NCI-H2196 (cell line): ENCODE measurements around the gene OSBPL5.

Source experiments
- DNase-seq: peaks from one replicate; lab custom pipeline; 2025; ENCODE audit not compliant: unreplicated experiment; lab: John Stamatoyannopoulos, UW

The OSBPL5 gene

DNA sequence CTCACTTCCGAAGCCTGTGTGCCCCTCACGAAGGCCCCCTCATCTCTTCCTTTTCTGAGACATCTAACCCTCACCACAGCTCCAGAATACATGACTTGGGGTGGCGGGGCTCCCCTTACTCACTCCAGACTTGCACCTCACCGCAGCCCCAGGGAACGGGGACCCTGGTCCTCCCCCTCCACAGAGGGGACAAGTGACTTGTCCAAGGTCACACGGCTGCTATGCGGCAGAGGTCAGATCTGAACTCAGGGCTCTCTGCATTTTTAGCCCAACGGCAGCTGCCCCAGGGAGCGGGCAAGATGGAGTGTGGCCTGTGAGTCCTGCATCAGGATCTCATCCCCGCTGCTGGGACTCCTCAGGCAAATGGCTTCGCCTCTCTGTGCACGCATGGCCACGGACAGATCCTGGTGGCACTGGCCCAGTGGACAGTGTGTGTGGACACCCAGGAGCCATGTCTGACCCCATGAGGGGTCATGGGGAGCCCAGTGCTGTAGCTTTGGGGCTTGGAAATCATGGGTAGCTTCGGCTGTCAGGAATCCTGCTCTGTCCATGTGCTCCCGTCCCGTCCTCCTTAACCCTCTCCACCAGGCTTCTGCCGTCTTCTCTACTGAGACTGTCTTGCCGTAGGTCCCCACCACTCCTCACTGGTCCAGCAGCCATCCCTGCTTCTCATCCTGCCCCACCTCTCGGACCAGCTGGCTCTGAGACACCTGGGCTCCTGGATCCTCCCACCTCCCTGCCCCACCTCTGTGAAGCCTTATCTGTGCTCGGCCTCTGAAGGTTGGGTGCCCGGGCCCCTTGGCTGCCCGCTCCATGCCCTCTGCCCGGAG is 59.9 kb downstream of the OSBPL5 start:
- no peak for DNase-seq

DNA sequence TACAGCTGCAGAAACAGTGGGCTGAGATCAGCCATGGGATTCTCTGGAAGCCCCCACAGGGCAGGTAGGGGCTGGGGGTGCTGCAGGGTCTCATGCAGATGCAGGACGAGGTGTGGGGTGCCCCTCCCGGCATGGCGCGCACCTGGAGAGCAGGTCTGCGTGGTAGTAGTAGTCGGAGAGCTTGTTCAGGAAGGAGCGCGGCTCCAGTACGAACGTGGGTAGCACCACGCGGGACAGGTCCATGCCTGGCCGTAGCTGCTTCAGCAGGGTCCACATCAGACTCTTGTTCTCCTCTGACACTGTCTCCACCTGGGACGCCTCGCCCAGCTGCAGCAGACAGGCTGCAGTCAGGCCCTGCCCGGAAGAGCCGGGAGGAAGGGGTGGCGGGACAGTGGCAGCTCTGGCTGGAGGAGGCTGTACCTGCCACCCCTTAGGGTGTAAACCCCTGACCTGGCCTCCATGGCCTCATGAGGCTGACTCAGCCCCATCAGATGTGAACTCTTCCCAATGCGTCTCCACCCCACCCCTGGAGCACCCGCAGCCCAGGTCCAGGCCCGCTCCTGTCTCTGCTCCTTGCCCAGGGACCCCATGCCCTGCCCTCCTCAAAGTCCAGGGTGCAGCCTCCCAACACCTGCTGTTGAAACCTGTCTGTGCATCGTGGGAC is 60.9 kb downstream of the OSBPL5 start:
- no peak for DNase-seq

DNA sequence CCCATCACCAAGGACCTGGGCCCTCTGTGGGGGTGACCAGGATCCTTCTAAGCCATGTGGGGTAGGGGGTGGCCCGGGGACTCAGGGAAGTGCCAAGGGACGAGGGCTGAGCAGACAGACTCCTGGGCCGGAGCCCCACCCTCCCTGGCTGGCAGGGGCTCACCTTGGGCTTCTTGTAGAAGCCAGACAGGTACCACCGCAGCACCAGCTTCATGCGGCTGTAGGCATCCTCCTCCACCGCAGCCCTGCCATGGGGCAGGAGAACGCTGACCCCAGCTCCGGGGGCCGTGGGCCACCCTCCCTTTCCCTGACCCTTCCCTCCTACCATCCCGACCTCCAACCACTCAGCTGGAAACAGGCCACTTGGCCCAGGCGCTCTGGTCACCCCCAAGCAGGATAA is 62.0 kb downstream of the OSBPL5 start:
- DNase-seq, result no peak

DNA sequence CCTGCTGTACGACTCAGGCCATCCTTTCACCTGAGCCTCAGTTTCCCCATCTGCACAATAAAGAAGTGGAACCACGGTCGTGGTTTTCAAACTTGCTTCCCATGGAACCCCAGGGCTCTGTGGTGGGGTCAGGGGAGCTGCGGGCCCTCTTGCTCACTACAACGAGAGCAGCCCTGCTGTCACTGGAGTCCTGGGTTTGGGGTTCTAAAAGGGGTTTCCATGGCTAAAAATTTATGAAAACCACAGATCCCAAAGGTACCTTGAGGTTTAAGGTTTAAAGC is 62.5 kb downstream of the OSBPL5 start:
- no peak for DNase-seq

DNA sequence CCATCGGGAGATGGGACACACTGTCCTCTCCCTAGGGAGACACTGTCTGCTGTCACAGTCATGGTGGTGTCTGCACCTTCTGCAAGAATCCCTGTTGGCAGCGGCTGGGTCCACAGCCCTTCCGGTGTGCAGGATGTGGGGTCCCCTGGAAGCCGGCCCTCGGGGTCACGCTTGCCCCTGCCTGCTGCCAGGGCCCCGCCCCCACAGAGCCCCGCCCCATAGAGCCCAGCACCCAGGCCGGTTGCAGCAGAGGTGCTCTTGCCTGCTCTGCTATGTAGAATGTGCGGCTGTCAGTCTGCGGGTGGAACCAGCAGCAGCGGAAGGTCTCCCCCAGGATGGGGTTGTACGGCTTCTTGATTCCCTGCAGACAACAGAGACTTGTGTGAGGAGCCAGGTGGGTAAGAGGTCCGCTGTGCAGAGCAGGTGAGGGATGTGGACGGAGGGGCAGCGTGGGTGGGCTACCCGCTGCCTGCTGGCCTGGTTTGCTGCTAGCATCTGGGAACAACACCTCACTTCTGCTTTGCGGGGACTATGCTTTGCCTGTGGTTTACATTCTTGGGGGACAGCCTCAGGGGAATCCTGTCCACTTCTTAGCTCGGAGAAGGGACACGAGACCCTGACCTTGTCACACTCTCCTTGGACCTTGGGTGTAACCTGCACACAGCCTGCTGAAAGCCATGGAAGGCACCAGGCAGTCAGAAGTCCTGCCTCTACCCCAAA is 63.0 kb downstream of the OSBPL5 start:
- DNase-seq, result no peak

DNA sequence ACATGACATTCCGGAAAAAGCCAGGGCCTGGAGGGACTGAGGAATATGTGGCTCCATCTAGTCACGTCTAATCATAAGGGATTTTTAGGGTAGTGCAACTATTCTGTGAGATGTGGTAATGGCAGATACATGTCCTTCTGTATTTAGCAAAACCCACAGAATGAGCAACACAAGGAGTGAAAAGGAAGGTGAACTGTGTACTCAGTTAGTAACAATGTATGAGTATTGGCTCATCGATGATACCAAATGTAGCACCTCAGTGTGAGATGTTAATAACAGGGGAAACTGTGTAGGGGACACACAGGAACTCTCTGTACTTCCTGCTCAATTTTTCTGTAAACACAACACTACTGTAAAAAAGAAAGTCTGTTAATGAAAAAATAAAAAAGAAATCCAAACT is 65.9 kb downstream of the OSBPL5 start:
- no peak for DNase-seq

DNA sequence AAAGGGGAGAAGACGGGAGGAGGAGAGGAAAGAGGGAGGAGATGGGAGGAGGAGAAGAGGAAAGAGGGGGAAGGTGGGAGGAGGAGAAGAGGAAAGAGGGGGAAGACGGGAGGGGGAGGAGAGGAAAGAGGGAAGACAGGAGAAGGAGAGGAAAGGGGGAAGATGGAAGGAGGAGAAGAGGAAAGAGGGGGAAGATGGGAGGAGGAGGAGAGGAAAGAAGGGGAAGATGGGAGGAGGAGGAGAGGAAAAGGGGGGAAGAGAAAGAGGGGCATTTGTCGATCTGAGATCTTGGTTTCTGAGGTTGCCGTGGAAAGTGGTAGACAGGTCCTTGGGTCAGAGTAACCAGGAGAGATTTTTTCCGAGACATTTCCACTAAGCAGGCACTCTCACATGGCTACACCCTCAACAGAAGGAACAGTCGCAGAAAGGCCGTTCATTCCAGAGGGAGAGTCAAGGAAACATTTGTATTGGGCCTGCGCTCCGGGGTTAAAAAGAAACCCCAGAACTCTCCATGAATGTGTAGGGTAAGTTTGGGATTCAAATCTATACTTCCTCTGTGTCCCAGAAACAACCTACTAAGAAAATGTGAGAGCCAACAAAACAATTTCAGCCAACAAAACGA is 68.1 kb downstream of the OSBPL5 start:
- no peak for DNase-seq

DNA sequence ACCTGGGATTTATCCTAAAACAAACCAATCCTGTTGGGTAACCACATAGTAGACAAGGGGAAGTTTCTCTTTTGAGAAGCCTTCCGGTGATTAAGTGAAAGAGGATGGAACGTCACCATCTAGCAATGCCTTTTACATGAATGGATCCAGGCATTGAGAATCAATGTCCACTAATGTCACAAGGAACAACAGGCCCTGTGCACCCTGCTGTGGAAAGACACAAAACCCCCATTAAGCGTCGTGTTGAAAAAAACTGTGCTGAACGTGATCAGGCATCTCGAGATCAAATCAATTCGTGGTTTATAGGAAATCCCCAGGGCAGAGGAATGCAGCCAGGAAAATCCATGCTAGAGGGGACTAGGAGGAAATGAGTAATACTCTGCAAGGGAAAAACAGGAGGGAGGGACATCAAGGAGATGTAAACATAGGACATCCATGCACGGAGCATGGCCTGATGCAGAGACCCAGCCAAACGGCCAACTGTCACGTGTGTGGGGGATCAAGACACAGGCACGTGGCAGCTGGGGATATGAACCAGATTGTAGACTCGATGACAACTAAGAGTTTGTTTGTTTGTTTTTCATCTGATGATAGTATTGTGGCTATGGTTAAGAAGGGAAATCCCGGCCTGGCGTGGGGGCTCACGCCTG is 69.3 kb downstream of the OSBPL5 start:
- no peak for DNase-seq

DNA sequence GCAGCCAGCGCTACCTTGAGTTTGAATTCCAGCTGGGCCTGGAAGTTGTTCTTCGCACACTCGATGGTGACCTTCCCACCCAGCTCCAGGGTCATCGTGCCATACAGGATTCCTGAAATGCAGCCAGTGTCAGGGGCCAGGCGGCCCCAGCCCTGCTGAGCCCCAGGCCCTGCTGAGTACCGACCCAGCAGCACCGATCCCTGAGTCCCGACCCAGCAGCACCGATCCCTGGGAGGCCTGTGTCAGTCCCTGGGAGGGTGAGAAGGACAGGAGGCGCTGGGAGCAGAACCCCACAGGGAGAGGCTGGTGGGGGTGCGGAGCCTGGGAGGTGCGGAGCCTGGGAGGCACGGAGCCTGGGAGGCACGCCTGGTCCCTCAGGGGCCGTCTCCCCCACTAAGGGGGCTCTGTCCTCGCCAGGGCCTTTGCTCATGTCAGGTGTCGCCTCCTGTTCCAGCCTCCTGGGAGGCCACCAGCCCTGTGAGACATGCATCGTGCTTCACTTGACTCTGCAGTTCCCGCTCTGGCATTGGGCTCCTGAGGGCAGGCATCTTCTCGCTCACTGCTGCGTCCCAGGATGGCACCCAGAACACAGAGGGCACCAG is 70.8 kb downstream of the OSBPL5 start:
- no peak for DNase-seq

DNA sequence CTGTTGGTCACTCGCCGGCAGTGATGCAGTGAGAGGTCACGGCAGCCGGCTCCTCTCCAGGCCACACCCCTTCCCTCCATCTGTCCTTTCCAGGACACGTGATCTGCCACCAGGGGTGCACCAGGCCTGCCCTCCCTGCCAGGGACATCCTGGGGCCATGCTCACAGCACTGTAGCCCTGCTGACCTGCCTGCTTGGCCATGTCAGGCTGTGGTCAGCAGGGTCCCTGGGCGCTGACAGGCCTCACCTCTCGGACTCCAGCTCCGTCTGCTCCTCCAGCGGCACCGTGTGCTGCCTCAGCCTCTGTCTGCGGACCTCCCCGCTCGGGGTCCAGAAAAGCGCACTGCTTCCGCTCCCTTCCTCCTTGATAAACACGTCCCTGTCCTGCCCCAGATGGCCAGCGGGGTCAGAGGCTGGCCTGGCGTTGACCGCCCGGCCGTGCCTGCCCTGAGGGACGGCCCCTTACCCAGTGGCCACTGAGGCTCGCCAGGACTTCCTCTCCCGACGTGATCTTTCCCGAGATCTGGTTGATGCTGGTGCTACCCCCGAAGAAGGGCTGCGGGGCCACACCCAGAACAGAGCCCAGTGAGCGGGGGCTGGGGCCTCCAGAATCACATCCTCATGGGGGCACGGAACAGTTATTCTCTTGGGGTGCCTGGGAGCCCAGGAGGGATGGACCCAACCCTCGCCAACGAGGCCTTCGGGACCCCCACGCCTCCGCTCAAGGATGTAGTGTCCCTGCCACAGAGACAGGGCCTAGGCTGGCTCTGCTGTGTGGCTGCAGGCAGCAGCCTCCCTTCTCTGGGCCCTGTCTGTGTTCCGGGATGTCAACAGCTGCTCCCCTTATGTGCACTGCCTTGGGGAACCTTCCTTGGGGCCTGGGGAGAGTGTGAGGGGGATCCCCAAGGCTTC is 71.6 kb downstream of the OSBPL5 start:
- peak; percentile 34 for DNase-seq

DNA sequence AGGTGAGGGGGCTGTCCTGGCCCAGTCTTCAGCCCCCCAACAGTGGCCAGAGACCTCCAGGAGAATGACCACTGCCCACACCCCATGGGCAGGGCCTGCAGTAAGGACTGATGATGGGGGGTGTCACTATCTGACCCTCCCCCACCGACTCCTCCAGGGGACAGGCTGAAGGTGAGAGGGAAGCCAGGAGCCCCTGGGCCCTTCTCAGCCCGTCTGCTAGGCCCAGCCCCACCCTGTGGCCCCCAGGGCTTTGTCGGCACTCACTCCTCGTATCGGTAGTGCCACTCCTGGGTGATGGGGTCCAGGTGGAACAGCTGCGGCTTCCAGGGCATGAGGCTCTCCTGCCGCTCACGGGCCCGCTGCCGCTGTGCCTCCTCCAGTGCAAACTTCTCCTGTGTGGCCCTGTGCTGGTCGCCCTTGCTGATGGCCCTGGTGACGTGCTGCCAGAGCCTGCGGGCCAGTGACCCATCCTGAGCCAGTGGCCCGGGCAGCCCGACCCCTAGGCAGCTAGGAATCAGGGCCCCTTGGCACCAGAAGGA is 72.4 kb downstream of the OSBPL5 start:
- DNase-seq, result no peak

DNA sequence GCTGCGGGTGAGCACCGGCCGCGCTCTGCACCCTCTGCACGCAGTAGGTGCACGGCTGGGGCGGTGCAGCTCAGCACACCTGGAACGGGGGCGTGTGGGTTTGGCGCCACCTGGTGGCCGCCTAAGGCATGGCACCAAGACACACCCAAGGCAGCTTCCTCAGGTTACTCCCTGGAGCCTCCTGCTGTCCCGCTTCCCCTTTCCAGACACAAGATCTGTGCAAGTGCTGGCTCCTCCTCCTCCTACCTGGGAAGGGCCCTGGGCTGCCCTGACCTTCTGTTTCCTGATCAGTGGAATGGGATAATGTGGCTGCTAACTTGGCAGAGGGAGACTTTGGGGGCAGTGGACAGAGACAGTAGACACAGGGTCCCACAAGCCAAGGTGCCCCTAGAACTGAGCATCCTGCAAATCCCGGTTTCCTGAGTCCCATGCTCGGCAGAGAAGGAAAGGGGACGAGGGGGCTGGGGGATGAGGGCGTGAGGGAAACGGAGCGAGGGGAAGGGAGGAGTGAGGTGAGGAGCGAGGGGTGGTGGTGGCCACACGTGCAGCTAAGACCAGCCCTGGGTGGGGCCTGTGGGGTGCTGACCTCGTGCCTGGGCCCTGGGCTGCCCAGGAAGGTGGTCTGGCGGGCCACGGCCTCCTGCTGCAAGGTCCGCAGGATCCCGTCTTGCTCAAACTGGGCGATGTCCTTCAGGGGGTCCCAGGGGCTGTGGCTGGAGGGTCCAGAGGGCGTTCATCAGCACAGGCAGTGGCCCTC is 73.1 kb downstream of the OSBPL5 start:
- peak; percentile 80 for DNase-seq

DNA sequence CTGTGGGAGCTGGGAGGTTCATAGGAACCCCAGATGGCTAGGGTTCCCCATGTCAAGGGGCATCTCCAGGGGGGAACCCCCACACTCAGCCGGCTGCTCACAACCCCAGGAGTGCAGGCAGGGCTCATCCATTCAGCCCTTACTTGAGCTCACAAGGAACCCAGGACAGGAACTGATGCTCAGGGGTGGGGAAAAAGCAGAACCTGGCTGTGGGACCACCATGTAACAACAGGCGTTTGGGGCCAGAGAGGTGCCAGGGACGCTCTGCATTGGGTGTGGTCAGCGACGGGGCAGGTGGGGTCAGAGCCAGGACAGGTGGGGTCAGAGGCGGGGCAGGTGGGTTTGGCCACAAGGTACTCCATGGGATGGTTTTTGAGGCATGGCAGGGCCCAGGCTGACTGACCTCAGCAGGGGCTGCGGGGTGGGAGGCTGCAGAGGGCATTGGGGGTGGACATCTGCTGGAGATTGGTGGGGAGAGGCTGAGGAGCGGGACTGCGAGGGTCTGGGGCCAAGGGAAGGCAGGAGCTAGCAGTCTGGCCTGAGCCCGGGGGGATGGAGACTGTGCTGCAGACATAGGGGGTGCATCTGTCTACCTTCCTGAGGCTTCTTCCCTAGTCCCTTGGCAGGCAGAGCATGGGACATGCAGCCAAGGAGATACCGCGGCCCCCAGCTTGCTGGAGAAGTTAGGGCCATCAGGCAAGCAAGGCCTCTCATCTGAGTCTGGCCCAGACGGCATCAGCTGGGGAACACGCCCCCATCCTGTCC is 73.8 kb downstream of the OSBPL5 start:
- DNase-seq, result no peak

DNA sequence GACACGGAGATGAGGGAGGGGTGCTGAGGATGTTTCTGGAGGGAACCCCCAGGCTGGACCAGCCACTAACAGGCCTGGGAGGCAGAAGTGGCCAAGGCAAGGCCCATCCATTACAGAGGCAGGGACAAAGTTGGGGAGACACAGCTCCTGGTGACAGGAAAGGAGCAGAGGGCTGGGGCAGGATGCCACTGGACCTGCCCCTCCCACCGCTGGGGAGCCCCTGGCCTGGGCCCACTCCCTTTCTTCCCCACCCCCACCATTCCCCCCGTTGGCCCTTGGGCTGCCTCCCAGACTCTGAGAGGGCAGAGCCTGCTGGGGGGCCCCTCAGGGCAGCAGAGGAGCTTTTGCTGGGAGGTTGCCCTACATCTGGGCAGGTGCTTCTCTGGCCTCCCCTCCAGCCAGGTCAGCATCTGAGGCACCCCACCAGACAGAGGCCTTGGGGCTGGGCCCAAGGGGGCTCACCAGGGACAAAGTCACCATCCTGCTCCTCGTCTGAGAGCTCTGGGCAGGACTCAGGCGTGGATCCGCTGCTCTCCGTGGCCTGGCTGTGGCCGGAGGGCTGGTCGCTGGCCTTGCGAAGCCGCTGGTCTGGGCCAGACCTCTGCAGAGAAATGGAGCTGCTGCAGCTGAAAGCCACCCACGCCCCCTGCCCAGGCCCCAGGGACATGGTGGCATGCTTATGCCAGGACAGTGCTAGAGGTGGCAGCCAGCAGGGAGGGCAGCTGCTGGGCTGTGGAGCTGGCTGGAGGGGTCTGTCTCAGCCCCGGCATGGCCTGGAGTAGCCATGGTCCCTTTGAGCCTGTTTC is 74.8 kb downstream of the OSBPL5 start:
- DNase-seq, result no peak

DNA sequence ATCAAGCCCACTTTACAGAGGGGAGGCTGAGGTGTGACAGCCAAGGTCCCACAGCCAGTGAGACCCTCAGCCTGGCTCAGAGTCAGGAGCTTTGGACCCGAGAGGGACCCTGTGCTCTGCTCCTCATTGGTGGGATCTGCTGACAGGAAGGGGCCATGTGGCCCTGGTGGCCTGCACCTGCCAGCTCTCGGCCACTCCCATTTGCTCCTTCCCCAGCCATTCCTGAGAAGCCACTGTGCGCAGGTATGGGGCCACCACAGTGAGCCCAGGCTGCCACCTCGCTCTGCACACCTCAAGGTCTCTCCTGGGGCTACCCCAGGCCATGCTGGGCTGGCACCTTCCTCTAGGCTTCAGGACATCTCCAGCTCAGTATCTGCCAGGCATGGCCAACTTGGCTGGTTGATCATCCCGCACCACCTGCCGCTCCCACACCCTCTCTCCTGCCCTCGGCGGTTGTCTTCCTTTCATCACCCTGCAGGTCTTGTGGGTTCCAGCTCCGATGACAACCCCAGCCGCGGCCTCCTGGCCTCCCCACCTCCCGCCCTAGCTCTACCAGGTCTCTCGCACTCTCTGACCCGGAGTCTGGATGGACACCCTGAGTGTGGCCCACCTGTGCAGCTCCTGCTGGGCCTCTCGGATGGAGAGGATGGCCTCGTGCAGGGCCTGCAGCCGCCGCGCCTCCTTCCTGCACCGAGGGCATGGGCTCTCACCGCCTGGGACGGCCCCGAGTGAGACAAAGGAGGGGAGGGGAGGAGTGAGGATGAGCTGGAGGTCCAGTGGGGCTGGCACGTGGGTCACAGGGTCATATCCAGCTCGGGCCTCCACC is 75.7 kb downstream of the OSBPL5 start:
- DNase-seq, result no peak

DNA sequence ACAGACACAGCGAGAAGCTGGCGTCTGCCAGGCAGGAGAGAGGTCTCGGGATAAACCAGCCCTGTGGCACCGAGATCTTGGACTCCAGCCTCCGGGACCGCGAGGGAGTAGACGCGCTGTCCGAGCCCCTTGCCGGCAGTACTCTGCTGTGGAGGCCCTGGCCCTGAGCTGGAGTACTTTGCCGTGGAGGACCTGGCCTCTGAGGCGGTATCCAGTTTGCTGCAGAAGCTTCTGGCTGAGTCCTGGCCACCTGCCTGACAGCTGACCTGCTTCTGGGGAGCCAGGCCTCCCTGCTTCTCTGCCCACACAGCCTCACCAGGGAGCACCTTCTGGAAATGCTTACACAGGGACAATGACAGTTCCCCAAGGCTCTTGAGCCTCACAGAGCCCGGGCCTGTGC is 76.3 kb downstream of the OSBPL5 start:
- peak; percentile 9 for DNase-seq
